GM18505 (cell line): ENCODE results near the gene TNIP2.

Experiments used
- ATAC-seq: cut with Tn5 transposase; IDR thresholded peaks from one replicate; pipeline ENCODE4 v1.9.1; 2021; ENCODE audit not compliant: unreplicated experiment
- POLR2A ChIP-seq: IDR thresholded peaks from 4 replicates; pipeline ENCODE4 v1.6.1; 2011; ENCODE audit warnings: borderline replicate concordance; ENCODE audit not compliant: insufficient read depth, insufficient read length; ENCODE audit errors: extremely low read depth

TNIP2 gene

DNA sequence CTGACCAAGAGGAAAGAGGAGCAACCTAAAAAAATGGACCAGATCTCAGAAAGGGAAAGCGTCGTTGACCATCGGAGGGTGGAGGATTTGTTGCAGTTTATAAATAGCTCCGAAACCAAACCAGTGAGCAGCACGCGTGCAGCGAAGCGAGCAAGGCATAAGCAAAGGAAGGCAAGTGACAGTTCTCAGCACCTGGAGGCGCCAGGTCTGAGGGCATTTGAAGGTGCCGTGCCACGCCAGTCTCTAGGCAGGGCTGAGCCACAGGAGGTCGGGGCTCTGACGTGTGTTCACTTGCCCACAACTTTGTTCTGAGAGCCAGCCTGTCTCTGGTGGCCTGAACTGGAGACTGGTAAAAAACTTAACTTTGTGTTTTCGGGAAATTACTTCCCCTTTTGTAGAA lies 59.7 kb downstream of the TNIP2 start:
- TF ChIP-seq POLR2A: peak; percentile 15
- peak; percentile 92 for ATAC-seq

- TF ChIP-seq POLR2A: no peak
- no peak for ATAC-seq
Observed at GRCh38 chr4:2695346-2696060, 60.6 kb downstream of the TNIP2 start.

DNA sequence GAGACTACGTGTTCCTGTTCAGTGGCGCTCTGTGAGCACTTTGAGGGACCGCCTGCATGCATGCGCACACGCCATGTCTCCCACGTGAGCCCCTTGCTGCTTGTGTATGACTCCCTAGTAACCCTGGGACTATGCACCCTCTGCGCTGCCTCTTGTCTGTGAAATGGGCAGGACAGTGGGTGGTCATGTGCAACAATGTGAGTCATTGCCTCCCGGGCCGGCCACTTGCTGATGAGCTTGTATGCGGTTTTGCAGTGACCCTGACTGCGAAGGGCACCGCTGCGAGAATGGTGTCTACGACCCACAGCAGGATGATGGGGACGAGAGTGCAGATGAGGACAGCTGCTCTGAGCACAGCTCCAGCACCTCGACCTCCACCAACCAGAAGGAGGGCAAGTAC lies 61.4 kb downstream of the TNIP2 start:
- TF ChIP-seq POLR2A: no peak
- ATAC-seq: no peak

GRCh38 chr4:2691952-2692435 lies 64.1 kb downstream of the TNIP2 start:
- no peak for TF ChIP-seq POLR2A

More at GRCh38 chr4:2691952-2692435, 64.1 kb downstream of the TNIP2 start:
- no peak for ATAC-seq
